ENCODE measurements around the gene BARX2. TPM values are rescaled to one million over a fixed set of nuclear protein-coding genes. Genes with fewer than 3 reads are reported as not detected.
A peak's percentile ranks its signal among the peaks of the same experiment; 100 is the strongest.

The BARX2 gene
- total and polyA plus RNA-seq, 4 experiments from 2014 or later: not detected

GRCh38 chr11:129364143-129364654 is 11.4 kb upstream of the BARX2 start:
- POLR2A ChIA-PET (ENCODE audit: partially characterized antibody): no interaction called here
- peaks cover 4% of the 10 kb centered on the region for H3K4me1 ChIP-seq (ENCODE audit: insufficient read depth, low read length)
- H3K4me3 ChIP-seq (ENCODE audit: low read length in 2 of 2): no peak overlapping the region
- peak; percentile 63 to 73 (median 69) for DNase-seq
- Mint-ChIP-seq H3K4me1 (no peaks in the 10 kb centered on the region), H3K9me3 (peaks cover 0 to 9% (median 3%) of the 10 kb centered on the region in 8 donors), H3K36me3 (no peaks in the 10 kb centered on the region), H3K4me3 (no peak overlapping the region), H3K27ac (no peak overlapping the region), H3K27me3 (peaks cover 25 to 32% of the 10 kb centered on the region in 2 donors)
- no peak overlapping the region for H3K27ac ChIP-seq (ENCODE audit: low read depth, low read length)
- H3K9me3 ChIP-seq (ENCODE audit: control insufficient read depth in 1 of 2, low read length in 2 of 2): peaks cover 0 to 3% of the 10 kb centered on the region in 2 donors
- no peaks in the 10 kb centered on the region for H3K36me3 ChIP-seq (ENCODE audit: insufficient read depth, low read length)
- peaks cover 6% of the 10 kb centered on the region for H3K27me3 ChIP-seq (ENCODE audit: insufficient read depth, low read length)
- CTCF ChIA-PET (ENCODE audit: partially characterized antibody): interaction anchor here (0.8 to 1.8 kb wide), 7 partner anchors 30 to 387 kb away, joined by 3 to 19 read pairs (median 5); no protein-coding TSS in a partner anchor
- intact Hi-C loops (cut with micrococcal nuclease): loop anchor here (1.0 kb wide), 2 partner anchors 332 to 386 kb away; no protein-coding TSS in a partner anchor

DNA sequence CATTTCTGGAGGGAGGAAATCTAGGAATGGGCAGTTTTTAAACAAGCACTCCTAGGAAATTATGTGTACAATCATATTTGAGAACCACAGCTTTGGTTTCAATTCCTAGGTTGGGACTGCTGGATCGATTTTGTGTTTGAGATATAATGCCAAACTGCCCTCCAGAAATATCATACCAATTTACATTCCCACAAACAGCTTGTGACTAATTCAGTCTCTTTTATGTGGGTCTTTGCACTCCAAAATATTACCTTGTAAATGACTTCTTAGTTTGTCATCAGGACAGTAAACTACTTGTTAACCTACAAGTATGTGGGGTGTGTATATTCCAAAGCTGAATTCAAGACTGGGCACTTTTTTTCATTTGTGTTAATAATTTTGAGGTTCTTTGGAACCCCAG is 9.8 kb upstream of the BARX2 start:
- no peaks in the 10 kb centered on the region for H3K9me3 ChIP-seq (ENCODE audit: control insufficient read depth in 1 of 2, low read length in 2 of 2)
- intact Hi-C loops (cut with micrococcal nuclease): no loop called here
- peaks cover 6% of the 10 kb centered on the region for H3K27me3 ChIP-seq (ENCODE audit: insufficient read depth, low read length)
- ChIA-PET POLR2A (ENCODE audit: partially characterized antibody) (no interaction called here), CTCF (ENCODE audit: partially characterized antibody) (interaction anchor here (0.7 to 1.7 kb wide), 3 partner anchors 37 to 385 kb away, joined by 3 to 5 read pairs (median 3); no protein-coding TSS in a partner anchor)
- Mint-ChIP-seq H3K4me1 (no peaks in the 10 kb centered on the region), H3K27me3 (peaks cover 26 to 34% of the 10 kb centered on the region in 2 donors), H3K9me3 (no peaks in the 10 kb centered on the region), H3K36me3 (no peaks in the 10 kb centered on the region), H3K27ac (no peak overlapping the region), H3K4me3 (no peak overlapping the region)
- H3K4me3 ChIP-seq (ENCODE audit: low read length in 2 of 2): no peak overlapping the region
- no peak for DNase-seq
- H3K27ac ChIP-seq (ENCODE audit: low read depth, low read length): no peak overlapping the region
- peaks cover 4% of the 10 kb centered on the region for H3K4me1 ChIP-seq (ENCODE audit: insufficient read depth, low read length)
- no peaks in the 10 kb centered on the region for H3K36me3 ChIP-seq (ENCODE audit: insufficient read depth, low read length)

GRCh38 chr11:129366737-129367597 is 8.7 kb upstream of the BARX2 start:
- no peaks in the 10 kb centered on the region for H3K9me3 Mint-ChIP-seq
- H3K27ac Mint-ChIP-seq: no peak overlapping the region
- peaks cover 34 to 45% of the 10 kb centered on the region in 2 donors for H3K27me3 Mint-ChIP-seq
- H3K27me3 ChIP-seq (ENCODE audit: insufficient read depth, low read length): peaks cover 12% of the 10 kb centered on the region
- H3K4me1 ChIP-seq (ENCODE audit: insufficient read depth, low read length): peaks cover 4% of the 10 kb centered on the region
- no peak overlapping the region for H3K4me3 Mint-ChIP-seq
- H3K27ac ChIP-seq (ENCODE audit: low read depth, low read length): no peak overlapping the region
- no peaks in the 10 kb centered on the region for H3K36me3 Mint-ChIP-seq
- H3K36me3 ChIP-seq (ENCODE audit: insufficient read depth, low read length): no peaks in the 10 kb centered on the region
- intact Hi-C loops (cut with micrococcal nuclease): no loop called here
- ChIA-PET CTCF (ENCODE audit: partially characterized antibody) (interaction anchor here (1.1 to 1.7 kb wide), 2 partner anchors 328 to 383 kb away, joined by 3 to 5 read pairs; no protein-coding TSS in a partner anchor), POLR2A (ENCODE audit: partially characterized antibody) (interaction anchor here (0.7 kb wide), 1 partner anchor 8 kb away, joined by 3 read pairs; the partner anchor contains the start of gene BARX2)
- DNase-seq: no peak
- H3K4me3 ChIP-seq (ENCODE audit: low read length in 2 of 2): no peak overlapping the region
- no peaks in the 10 kb centered on the region for H3K9me3 ChIP-seq (ENCODE audit: control insufficient read depth in 1 of 2, low read length in 2 of 2)
- peaks cover 2 to 6% (median 2%) of the 10 kb centered on the region in 4 donors for H3K4me1 Mint-ChIP-seq

- no peaks in the 10 kb centered on the region for H3K36me3 ChIP-seq (ENCODE audit: insufficient read depth, low read length)
- CTCF ChIA-PET (ENCODE audit: partially characterized antibody): no interaction called here
- H3K9me3 Mint-ChIP-seq: no peaks in the 10 kb centered on the region
- H3K4me3 ChIP-seq (ENCODE audit: low read length in 2 of 2): no peak overlapping the region
- peaks cover 22% of the 10 kb centered on the region for H3K27me3 ChIP-seq (ENCODE audit: insufficient read depth, low read length)
- DNase-seq: no peak
- H3K36me3 Mint-ChIP-seq: no peaks in the 10 kb centered on the region
- peaks cover 5 to 20% (median 10%) of the 10 kb centered on the region in 4 donors for H3K4me1 Mint-ChIP-seq
- no peak overlapping the region for H3K4me3 Mint-ChIP-seq
- peaks cover 48 to 57% of the 10 kb centered on the region in 2 donors for H3K27me3 Mint-ChIP-seq
- H3K27ac Mint-ChIP-seq: no peak overlapping the region
- H3K9me3 ChIP-seq (ENCODE audit: control insufficient read depth in 1 of 2, low read length in 2 of 2): no peaks in the 10 kb centered on the region
- H3K27ac ChIP-seq (ENCODE audit: low read depth, low read length): no peak overlapping the region
- POLR2A ChIA-PET (ENCODE audit: partially characterized antibody): no interaction called here
- H3K4me1 ChIP-seq (ENCODE audit: insufficient read depth, low read length): peaks cover 16% of the 10 kb centered on the region
- intact Hi-C loops (cut with micrococcal nuclease): no loop called here
Observed at GRCh38 chr11:129368889-129369672, 6.6 kb upstream of the BARX2 start.

DNA sequence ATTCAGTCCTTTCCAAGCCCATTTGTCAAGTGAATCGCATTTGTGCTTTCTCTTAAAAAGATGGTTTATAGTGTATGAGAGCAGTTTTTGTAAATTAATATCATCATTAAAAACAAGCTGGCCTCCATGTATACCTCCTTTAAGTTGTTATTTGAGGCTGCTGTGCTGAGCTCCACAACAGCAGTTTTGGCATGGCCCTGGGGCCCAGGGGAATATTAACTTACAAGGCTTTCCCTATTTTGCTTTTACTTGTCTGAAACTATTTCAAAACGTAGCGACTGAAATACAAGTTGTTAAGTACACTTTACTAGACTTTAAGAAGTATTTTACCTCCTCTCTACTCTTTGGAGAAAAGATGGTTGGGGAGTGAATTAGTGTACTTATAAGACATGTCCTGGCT is 4.9 kb upstream of the BARX2 start:
- CTCF ChIA-PET (ENCODE audit: partially characterized antibody): no interaction called here
- intact Hi-C loops (cut with micrococcal nuclease): no loop called here
- peaks cover 16% of the 10 kb centered on the region for H3K27me3 ChIP-seq (ENCODE audit: insufficient read depth, low read length)

DNA sequence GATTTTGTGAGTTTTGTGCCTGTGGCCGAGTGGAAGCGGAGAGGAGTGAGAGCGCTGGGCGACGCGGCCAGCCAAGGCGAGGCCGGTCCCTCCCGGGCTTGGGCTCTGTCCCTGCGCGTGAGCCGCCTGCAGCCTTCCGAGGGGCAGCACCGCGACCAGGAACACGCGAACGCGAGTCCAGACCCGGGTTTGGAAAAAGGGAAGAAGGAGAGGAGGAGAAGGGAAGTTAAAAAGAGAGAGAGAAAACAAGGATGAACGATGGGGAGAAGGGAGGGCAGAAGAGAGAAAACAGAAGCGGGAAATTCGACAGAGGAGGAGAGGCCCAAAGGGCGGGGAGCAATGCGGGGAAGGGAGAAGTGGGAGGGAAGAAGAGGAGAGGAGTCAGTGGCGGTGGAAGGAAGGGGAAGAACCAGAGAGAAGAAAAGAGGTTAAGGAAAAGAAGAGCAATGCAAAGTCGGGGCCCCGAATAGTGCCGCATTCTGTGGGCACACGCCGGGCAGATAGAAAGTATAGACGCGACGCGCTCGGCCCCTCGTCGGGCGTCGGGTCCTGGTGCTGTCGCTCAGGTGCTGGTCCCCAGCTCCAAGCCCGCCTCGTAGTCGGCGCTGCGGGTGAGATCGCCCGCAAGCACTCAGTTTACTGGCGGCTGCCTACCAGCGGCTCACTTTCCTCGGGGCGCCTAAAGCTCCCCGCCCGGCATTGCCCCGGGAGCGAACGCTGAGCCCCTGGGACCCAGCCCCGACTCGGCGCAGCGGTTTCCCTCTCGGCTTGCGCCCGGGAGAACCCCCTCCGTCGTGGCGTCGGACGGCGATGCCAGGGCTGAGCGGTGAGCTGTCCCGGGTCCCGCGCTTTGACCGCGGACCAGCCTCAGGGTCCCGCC is 2.8 kb upstream of the BARX2 start:
- H3K27me3 Mint-ChIP-seq: peaks cover 59 to 69% of the 10 kb centered on the region in 2 donors
- H3K4me3 ChIP-seq (ENCODE audit: low read length in 2 of 2): no peak overlapping the region
- no peaks in the 10 kb centered on the region for H3K9me3 ChIP-seq (ENCODE audit: control insufficient read depth in 1 of 2, low read length in 2 of 2)
- no peaks in the 10 kb centered on the region for H3K36me3 ChIP-seq (ENCODE audit: insufficient read depth, low read length)
- H3K9me3 Mint-ChIP-seq: no peaks in the 10 kb centered on the region
- no peak overlapping the region for H3K27ac Mint-ChIP-seq
- H3K4me1 Mint-ChIP-seq: peaks cover 11 to 39% (median 25%) of the 10 kb centered on the region in 4 donors
- H3K4me1 ChIP-seq (ENCODE audit: insufficient read depth, low read length): peaks cover 16% of the 10 kb centered on the region
- H3K27me3 ChIP-seq (ENCODE audit: insufficient read depth, low read length): peaks cover 16% of the 10 kb centered on the region
- POLR2A ChIA-PET (ENCODE audit: partially characterized antibody): no interaction called here
- H3K27ac ChIP-seq (ENCODE audit: low read depth, low read length): no peak overlapping the region
- DNase-seq: no peak
- intact Hi-C loops (cut with micrococcal nuclease): no loop called here
- H3K36me3 Mint-ChIP-seq: no peaks in the 10 kb centered on the region
- H3K4me3 Mint-ChIP-seq: peak overlapping the region in 7 of 8 donors; percentile 49 to 86 (median 77)
- CTCF ChIA-PET (ENCODE audit: partially characterized antibody): no interaction called here

More for the DNA sequence above, 4.9 kb upstream of the BARX2 start:
- Mint-ChIP-seq H3K4me1 (peaks cover 9 to 32% (median 18%) of the 10 kb centered on the region in 4 donors), H3K27me3 (peaks cover 56 to 66% of the 10 kb centered on the region in 2 donors), H3K4me3 (peak overlapping the region in 1 of 8 donors; percentile 11), H3K9me3 (no peaks in the 10 kb centered on the region), H3K36me3 (no peaks in the 10 kb centered on the region), H3K27ac (no peak overlapping the region)
- H3K4me3 ChIP-seq (ENCODE audit: low read length in 2 of 2): no peak overlapping the region
- H3K27ac ChIP-seq (ENCODE audit: low read depth, low read length): no peak overlapping the region
- no peaks in the 10 kb centered on the region for H3K36me3 ChIP-seq (ENCODE audit: insufficient read depth, low read length)
- DNase-seq: no peak
- H3K4me1 ChIP-seq (ENCODE audit: insufficient read depth, low read length): peaks cover 16% of the 10 kb centered on the region
- no peaks in the 10 kb centered on the region for H3K9me3 ChIP-seq (ENCODE audit: control insufficient read depth in 1 of 2, low read length in 2 of 2)
- POLR2A ChIA-PET (ENCODE audit: partially characterized antibody): no interaction called here
